GM12891 (cell line): ENCODE results near the gene CDH23.

Experiments used
- POLR2A ChIP-seq: IDR thresholded peaks from 2 replicates; pipeline ENCODE4 v1.6.1; 2011; ENCODE audit warnings: low read depth, low read length, control low read depth
- POLR2AphosphoS5 ChIP-seq: IDR thresholded peaks from 2 replicates; pipeline ENCODE4 v1.6.1; 2011; ENCODE audit warnings: low read depth, low read length, control low read depth
- SPI1 ChIP-seq: IDR thresholded peaks from 2 replicates; pipeline ENCODE4 v1.6.1; 2011; ENCODE audit warnings: low read depth, low read length, control low read depth

DNA sequence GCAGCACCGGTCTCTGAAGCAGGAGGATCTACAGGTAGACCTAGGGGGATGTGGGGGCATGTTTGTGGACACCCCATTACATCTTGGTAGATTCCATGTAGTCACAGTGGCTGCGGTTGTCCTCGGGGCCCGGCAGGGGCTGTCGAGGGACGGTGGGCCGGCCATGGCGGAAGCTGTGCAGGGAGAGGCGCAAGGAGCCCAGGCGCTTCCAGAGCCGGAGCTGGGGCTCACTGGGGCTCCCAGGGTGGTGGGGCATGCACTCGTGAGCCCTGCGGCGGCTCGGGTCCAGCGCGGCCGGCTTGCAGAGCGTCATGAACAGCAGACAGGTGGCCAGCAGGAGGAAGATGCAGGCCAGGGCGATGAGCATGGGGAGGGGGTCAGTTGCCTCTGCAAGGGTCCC lies 319.1 kb downstream of the CDH23 start:
- no peak for TF ChIP-seq POLR2A
- no peak for TF ChIP-seq POLR2AphosphoS5
- TF ChIP-seq SPI1: no peak
